Measurements from ENCODE around the gene GABARAPL2.

GABARAPL2 gene

GRCh38 chr16:75558846-75559401 is 7.3 kb upstream of the GABARAPL2 start:
- Mint-ChIP-seq H3K4me1 (peaks cover 12% of the 10 kb centered on the region), H3K27ac (ENCODE audit: low read depth) (no peak overlapping the region), H3K4me3 (no peak overlapping the region), H3K9me3 (no peaks in the 10 kb centered on the region), H3K27me3 (peaks cover 25% of the 10 kb centered on the region), H3K36me3 (ENCODE audit: insufficient read depth) (peaks cover 8% of the 10 kb centered on the region)
- ATAC-seq (replicated peaks; ENCODE audit: extremely low read depth, poor library complexity, severe bottlenecking) (no peak), DNase-seq (ENCODE audit: low spot score in 2 of 2) (no peak)

GRCh38 chr16:75559564-75560372 is 6.4 kb upstream of the GABARAPL2 start:
- H3K27ac Mint-ChIP-seq (ENCODE audit: low read depth) = no peak overlapping the region
- peaks cover 31% of the 10 kb centered on the region for H3K27me3 Mint-ChIP-seq
- ATAC-seq (replicated peaks; ENCODE audit: extremely low read depth, poor library complexity, severe bottlenecking) (no peak), DNase-seq (ENCODE audit: low spot score in 2 of 2) (no peak)
- H3K4me3 Mint-ChIP-seq = no peak overlapping the region
- peaks cover 8% of the 10 kb centered on the region for H3K36me3 Mint-ChIP-seq (ENCODE audit: insufficient read depth)
- peaks cover 12% of the 10 kb centered on the region for H3K4me1 Mint-ChIP-seq
- H3K9me3 Mint-ChIP-seq = no peaks in the 10 kb centered on the region

GRCh38 chr16:75565640-75566039 is 539 bp upstream of the GABARAPL2 start:
- Mint-ChIP-seq H3K27me3 (peaks cover 25% of the 10 kb centered on the region), H3K4me1 (peaks cover 33% of the 10 kb centered on the region), H3K36me3 (ENCODE audit: insufficient read depth) (peaks cover 14% of the 10 kb centered on the region), H3K4me3 (peak overlapping the region; percentile 85), H3K9me3 (no peaks in the 10 kb centered on the region), H3K27ac (ENCODE audit: low read depth) (peak overlapping the region; percentile 94)
- DNase-seq (ENCODE audit: low spot score in 2 of 2) (no peak), ATAC-seq (replicated peaks; ENCODE audit: extremely low read depth, poor library complexity, severe bottlenecking) (no peak)

GRCh38 chr16:75566758-75567255 is 628 bp downstream of the GABARAPL2 start:
- peak in 1 of 2 donors; percentile 12 for DNase-seq (ENCODE audit: low spot score in 2 of 2)
- Mint-ChIP-seq H3K4me3 (peak overlapping the region; percentile 85), H3K36me3 (ENCODE audit: insufficient read depth) (peaks cover 18% of the 10 kb centered on the region), H3K27me3 (peaks cover 25% of the 10 kb centered on the region), H3K4me1 (peaks cover 33% of the 10 kb centered on the region), H3K9me3 (no peaks in the 10 kb centered on the region), H3K27ac (ENCODE audit: low read depth) (peak overlapping the region; percentile 94)
- no peak for ATAC-seq (replicated peaks; ENCODE audit: extremely low read depth, poor library complexity, severe bottlenecking)

- Mint-ChIP-seq H3K4me3 (peak overlapping the region; percentile 85), H3K36me3 (ENCODE audit: insufficient read depth) (peaks cover 20% of the 10 kb centered on the region), H3K27ac (ENCODE audit: low read depth) (no peak overlapping the region), H3K9me3 (no peaks in the 10 kb centered on the region), H3K4me1 (peaks cover 40% of the 10 kb centered on the region), H3K27me3 (peaks cover 17% of the 10 kb centered on the region)
- DNase-seq (ENCODE audit: low spot score in 2 of 2) (no peak), ATAC-seq (replicated peaks; ENCODE audit: extremely low read depth, poor library complexity, severe bottlenecking) (no peak)
These were observed 1.7 kb downstream of the GABARAPL2 start for GRCh38 chr16:75567911-75568310.

- no peak overlapping the region for H3K4me3 Mint-ChIP-seq
These were observed 4.4 kb downstream of the GABARAPL2 start for GRCh38 chr16:75570396-75571065.

GRCh38 chr16:75572864-75573542 is 6.8 kb downstream of the GABARAPL2 start:
- Mint-ChIP-seq H3K9me3 (no peaks in the 10 kb centered on the region), H3K36me3 (ENCODE audit: insufficient read depth) (peaks cover 31% of the 10 kb centered on the region), H3K27me3 (no peaks in the 10 kb centered on the region), H3K4me1 (peaks cover 41% of the 10 kb centered on the region), H3K27ac (ENCODE audit: low read depth) (peak overlapping the region; percentile 65), H3K4me3 (no peak overlapping the region)
- DNase-seq (ENCODE audit: low spot score in 2 of 2) = no peak
- ATAC-seq (replicated peaks; ENCODE audit: extremely low read depth, poor library complexity, severe bottlenecking) = no peak

More at GRCh38 chr16:75570396-75571065, 4.4 kb downstream of the GABARAPL2 start:
- Mint-ChIP-seq H3K9me3 (no peaks in the 10 kb centered on the region), H3K27me3 (no peaks in the 10 kb centered on the region), H3K36me3 (ENCODE audit: insufficient read depth) (peaks cover 24% of the 10 kb centered on the region), H3K27ac (ENCODE audit: low read depth) (peak overlapping the region; percentile 19), H3K4me1 (peaks cover 50% of the 10 kb centered on the region)
- DNase-seq (ENCODE audit: low spot score in 2 of 2) = no peak
- no peak for ATAC-seq (replicated peaks; ENCODE audit: extremely low read depth, poor library complexity, severe bottlenecking)

GRCh38 chr16:75573955-75574354 is 7.8 kb downstream of the GABARAPL2 start:
- Mint-ChIP-seq H3K9me3 (no peaks in the 10 kb centered on the region), H3K27me3 (no peaks in the 10 kb centered on the region), H3K4me3 (no peak overlapping the region), H3K36me3 (ENCODE audit: insufficient read depth) (peaks cover 40% of the 10 kb centered on the region), H3K4me1 (peaks cover 38% of the 10 kb centered on the region), H3K27ac (ENCODE audit: low read depth) (peak overlapping the region; percentile 65)
- DNase-seq (ENCODE audit: low spot score in 2 of 2) (no peak), ATAC-seq (replicated peaks; ENCODE audit: extremely low read depth, poor library complexity, severe bottlenecking) (no peak)

- H3K4me1 Mint-ChIP-seq = peaks cover 38% of the 10 kb centered on the region
- H3K36me3 Mint-ChIP-seq (ENCODE audit: insufficient read depth) = peaks cover 40% of the 10 kb centered on the region
- ATAC-seq (replicated peaks; ENCODE audit: extremely low read depth, poor library complexity, severe bottlenecking) (no peak), DNase-seq (ENCODE audit: low spot score in 2 of 2) (no peak)
- no peaks in the 10 kb centered on the region for H3K27me3 Mint-ChIP-seq
- H3K4me3 Mint-ChIP-seq = no peak overlapping the region
- H3K9me3 Mint-ChIP-seq = no peaks in the 10 kb centered on the region
- H3K27ac Mint-ChIP-seq (ENCODE audit: low read depth) = no peak overlapping the region
These were observed 9.8 kb downstream of the GABARAPL2 start for GRCh38 chr16:75575958-75576357.

GRCh38 chr16:75576384-75576811 is 10.2 kb downstream of the GABARAPL2 start:
- DNase-seq (ENCODE audit: low spot score in 2 of 2) (no peak), ATAC-seq (replicated peaks; ENCODE audit: extremely low read depth, poor library complexity, severe bottlenecking) (peak; percentile 40)
- no peaks in the 10 kb centered on the region for H3K9me3 Mint-ChIP-seq
- no peak overlapping the region for H3K4me3 Mint-ChIP-seq
- peaks cover 38% of the 10 kb centered on the region for H3K4me1 Mint-ChIP-seq
- no peak overlapping the region for H3K27ac Mint-ChIP-seq (ENCODE audit: low read depth)
- peaks cover 38% of the 10 kb centered on the region for H3K36me3 Mint-ChIP-seq (ENCODE audit: insufficient read depth)
- no peaks in the 10 kb centered on the region for H3K27me3 Mint-ChIP-seq

- Mint-ChIP-seq H3K4me1 (peaks cover 29% of the 10 kb centered on the region), H3K27me3 (no peaks in the 10 kb centered on the region), H3K27ac (ENCODE audit: low read depth) (peak overlapping the region; percentile 74)
These were observed 12.0 kb downstream of the GABARAPL2 start for GRCh38 chr16:75578212-75578611.

GRCh38 chr16:75578725-75579124 is 12.5 kb downstream of the GABARAPL2 start:
- ATAC-seq (replicated peaks; ENCODE audit: extremely low read depth, poor library complexity, severe bottlenecking) = no peak
- no peak for DNase-seq (ENCODE audit: low spot score in 2 of 2)
- H3K4me1 Mint-ChIP-seq = peaks cover 25% of the 10 kb centered on the region
- H3K27me3 Mint-ChIP-seq = no peaks in the 10 kb centered on the region
- no peaks in the 10 kb centered on the region for H3K9me3 Mint-ChIP-seq
- peak overlapping the region; percentile 11 for H3K27ac Mint-ChIP-seq (ENCODE audit: low read depth)
- peaks cover 36% of the 10 kb centered on the region for H3K36me3 Mint-ChIP-seq (ENCODE audit: insufficient read depth)
- H3K4me3 Mint-ChIP-seq = no peak overlapping the region

More at GRCh38 chr16:75578212-75578611, 12.0 kb downstream of the GABARAPL2 start:
- peaks cover 36% of the 10 kb centered on the region for H3K36me3 Mint-ChIP-seq (ENCODE audit: insufficient read depth)
- no peak overlapping the region for H3K4me3 Mint-ChIP-seq
- no peak for DNase-seq (ENCODE audit: low spot score in 2 of 2)
- no peak for ATAC-seq (replicated peaks; ENCODE audit: extremely low read depth, poor library complexity, severe bottlenecking)
- H3K9me3 Mint-ChIP-seq = no peaks in the 10 kb centered on the region

All from central memory CD8-positive, alpha-beta T cell (primary cell).